Measurements from ENCODE around the gene METRNL.

METRNL gene

DNA sequence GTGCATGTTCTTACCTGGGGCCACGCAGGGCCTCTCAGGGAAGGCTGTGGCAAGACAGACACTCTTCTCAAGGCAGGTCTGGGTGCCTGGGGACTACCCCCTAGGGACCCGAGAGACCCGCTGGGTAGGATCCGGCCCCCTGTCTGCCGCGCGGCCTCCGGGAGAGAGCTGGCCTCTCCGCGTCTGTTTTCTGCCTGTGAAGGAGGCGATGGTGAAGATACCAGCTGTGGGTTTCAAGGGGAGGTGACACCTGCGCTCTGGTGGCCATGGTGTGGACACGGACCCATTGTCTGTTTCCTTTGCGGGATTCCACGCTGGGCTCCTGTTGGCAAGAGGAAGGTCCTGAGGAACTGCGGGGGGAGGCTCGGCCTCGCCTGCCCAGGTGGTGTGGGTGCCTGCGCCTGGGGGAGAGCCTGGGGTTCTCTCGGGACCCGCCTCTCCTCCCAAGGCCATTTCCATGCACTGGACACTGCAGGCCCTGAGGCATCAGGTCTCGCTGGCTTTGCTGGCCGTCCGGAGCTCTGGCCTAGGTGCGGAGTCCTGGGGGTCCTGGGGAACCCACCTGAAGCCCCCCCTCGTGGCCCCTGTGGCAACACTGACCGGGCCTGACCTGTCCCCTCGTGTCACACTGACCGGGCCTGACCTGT is 12.2 kb upstream of the METRNL start:
- no peak for DNase-seq (ENCODE audit: low read depth)

DNA sequence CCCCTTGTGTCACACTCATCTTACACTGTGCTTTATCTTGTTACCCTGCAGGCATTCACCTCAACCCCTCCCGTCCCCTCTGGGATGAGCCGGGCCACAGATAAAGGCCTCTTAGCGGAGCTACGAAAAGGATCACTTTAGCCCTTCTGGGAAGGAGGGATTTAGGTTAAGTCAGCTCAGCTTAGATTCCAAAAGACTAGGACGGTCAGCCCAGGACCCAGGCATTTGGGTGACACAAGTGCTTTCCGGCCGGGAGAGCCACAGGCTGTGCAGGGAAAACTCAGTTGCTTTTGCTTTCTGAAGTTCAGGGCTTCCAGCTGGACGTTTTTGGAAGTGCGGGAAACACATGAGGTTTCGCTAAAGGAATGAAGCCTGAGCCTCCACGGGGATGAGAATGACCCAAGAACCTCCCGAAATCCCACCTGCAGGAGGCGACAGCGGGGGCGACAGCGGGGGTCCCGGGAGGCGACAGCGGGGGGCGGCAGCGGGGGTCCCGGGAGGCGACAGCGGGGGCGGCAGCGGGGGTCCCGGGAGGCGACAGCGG is 11.6 kb upstream of the METRNL start:
- DNase-seq (ENCODE audit: low read depth), result no peak

DNA sequence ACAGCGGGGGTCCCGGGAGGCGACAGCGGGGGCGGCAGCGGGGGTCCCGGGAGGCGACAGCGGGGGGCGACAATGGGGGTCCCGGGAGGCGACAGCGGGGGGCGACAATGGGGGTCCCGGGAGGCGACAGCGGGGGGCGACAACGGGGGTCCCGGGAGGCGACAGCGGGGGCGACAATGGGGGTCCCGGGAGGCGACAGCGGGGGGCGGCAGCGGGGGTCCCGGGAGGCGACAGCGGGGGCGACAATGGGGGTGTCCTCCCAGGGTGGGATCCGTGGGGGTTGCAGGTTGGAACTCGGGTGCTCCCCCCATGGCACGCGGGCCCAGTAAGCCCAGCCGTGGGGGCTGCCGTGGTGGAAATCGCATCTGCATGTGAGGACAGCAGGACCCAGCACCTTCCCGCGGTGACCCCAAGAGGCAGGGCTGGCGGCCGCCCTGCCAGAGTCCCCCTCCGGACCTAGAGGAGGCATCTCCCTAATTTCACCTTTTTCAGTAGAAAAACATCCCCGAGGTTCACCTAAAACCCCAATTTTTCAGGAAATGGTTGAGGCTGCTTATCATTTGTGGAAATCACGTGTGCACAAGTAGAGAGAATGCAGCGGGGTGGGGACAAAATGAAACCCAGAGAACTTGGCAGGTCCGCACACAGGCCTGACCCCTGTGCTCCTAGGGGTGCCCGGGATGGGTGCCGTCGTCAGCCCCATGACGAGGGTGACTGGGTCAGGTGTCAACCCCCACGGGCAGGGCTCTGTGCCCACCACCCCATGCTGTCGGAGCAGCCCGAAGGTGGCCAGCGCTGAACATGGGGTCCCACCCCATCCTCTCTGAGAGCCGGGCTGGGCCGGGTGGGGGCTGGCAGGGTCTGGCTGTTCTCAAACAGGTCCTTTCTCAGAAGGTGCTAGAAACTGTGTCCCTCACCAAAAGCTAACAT is 10.5 kb upstream of the METRNL start:
- DNase-seq (ENCODE audit: low read depth), result no peak

DNA sequence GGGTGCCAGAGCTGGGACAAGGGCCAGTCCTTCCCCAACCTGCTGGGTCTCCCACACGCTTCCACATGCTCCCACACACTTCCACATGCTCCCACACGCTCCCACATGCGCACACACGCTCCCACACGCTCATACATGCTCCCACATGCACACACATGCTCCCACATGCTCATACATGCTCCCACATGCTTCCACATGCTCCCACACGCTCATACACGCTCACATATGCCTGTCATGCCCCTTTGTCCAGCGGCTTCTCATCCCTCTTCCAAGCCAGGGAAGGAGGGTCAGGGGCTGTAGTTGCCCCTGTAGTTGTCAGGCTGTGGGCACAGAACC is 9.9 kb upstream of the METRNL start:
- DNase-seq (ENCODE audit: low read depth), result no peak

DNA sequence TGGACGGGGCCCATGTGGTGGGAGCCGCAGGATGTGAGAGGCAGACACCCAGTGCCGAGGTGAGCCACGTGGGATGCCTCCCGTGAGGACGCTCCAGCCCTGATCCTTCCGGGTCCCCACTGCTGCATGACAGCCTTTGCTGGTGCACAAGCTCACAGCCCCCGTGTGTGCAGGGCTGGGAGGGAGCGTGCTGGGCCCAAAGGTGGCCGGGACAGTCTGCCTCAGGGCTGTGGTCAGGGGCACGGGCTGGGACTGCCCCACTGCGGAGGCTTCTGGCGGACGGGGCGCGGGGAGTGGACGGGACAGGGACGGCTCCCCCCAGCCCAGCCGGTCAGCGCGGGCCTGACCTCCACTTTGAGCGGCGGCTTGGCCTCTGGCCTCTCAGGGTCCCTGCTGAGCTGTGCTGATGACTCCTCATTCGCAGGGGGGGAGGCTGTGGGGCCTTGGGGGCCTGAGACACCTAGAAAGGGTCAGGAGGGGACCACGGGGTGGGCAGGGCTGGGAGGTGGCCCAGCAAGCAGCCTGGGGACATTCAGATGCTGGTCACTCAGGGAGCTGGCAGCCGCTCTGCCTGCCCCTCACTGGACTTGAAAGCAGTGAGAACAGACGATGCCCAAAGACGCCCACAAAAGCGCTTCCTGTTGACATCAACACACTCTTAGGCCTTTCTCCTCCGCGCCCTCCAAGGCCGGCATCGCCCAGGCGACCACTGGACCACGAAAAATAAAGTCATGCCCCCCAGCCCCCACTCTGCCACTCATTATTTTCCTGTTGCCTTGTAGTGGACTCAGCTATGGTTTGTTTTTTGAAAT is 9.3 kb upstream of the METRNL start:
- no peak for DNase-seq (ENCODE audit: low read depth)

DNA sequence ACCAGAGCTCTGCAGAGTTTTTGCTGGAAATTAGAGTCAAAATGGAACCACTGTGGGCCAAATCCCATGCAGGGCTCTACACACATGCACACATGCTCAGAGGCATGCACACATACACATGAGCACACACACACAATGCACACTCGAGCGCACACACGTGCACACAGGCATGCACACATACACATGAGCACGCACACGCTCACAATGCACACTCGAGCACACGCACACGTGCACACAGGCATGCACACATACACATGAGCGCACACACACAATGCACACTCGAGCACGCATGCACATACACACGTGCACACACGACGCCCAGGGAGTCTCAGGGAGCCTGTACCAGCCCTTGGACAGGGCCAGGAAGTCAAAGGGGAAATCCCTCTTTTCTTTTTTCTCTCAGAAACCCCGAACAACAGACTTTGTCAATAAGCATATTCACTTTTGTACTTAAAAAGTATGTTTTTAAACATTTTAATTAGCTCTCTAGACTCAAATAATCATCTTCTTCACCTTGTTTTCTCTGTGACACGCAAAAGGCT is 8.5 kb upstream of the METRNL start:
- no peak for DNase-seq (ENCODE audit: low read depth)

DNA sequence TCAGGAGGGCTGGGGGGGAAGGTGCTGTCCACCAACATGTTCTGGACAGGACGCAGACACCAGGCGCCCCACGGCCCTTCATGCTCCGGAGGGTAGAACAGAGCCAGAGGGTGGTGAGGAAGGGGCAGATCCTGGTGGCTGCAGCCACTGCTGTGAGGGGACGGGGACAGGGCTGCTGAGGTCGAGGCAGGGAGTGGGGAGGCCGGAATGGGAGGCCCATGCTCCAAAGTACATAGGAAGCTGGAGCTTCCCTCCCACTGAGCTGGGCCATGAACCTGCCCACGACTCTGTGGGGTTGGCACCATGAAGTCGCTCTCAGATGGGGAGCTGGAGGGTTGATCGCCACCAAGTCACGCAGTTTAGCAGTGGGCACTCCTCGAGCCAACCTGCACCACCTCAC is 8.0 kb upstream of the METRNL start:
- no peak for DNase-seq (ENCODE audit: low read depth)

DNA sequence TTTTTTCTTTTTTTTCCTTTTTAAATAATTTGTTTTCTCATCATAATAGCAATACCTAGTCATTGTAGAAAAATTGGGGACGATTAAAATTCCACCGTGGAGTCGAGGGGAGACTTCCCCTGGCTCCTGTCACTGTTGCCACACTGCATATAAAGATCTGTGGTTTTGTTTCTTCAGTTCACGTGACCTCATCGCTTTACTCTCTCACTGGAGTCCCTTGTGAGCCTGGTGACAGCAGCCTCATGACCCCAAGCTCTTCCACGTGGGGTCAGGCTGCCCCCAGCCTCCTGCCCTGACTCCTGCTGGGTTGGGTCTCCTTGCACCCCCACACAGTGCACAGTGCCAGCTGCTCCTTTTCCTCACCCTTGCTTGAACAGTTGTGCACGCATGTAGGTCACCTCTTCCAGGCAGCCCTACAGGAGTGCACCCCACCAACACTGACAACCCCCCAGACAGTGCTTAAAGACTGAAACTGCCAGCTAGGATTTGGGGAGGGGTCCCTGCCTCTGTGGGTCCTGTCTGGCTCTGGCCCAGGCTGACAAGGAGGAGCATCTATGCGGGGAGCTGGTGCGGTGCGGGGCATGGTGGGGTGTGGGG is 7.3 kb upstream of the METRNL start:
- no peak for DNase-seq (ENCODE audit: low read depth)

DNA sequence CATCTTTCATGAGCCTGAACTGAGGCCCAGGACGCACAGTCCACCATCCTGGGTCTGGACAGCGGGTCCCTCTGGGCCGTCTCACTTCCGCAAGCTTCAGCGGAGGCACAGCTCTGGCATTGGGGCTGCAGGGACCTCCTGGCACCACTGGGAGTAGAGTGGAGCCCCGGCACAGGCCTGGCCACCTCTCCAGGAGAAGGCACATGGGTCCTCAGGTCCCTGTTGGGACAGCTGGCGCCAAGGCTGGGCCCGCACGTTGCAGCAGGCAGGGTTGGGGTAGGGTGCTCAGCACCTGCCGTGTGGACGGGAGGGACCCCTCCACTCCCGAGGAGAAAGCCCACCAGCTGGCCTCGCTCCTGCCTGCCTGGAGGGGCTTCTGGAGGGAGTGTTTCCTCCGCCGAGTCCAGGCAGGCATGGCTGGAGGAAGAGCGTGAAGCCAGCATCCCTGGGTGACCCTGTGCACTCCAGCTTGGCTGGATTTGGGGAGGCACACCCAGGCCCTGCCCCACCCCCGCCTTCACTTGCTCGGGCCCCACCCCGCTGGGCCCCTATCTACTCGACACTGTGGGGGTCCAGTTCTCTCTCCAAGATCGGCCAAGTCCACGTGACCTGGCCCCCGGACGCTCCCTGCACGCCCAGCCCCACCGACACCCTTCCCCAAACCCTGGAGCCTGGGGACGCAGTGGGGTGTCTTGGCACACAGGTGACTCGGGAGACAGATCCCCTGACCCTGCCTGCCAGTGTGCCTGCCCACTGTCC is 6.6 kb upstream of the METRNL start:
- no peak for DNase-seq (ENCODE audit: low read depth)

DNA sequence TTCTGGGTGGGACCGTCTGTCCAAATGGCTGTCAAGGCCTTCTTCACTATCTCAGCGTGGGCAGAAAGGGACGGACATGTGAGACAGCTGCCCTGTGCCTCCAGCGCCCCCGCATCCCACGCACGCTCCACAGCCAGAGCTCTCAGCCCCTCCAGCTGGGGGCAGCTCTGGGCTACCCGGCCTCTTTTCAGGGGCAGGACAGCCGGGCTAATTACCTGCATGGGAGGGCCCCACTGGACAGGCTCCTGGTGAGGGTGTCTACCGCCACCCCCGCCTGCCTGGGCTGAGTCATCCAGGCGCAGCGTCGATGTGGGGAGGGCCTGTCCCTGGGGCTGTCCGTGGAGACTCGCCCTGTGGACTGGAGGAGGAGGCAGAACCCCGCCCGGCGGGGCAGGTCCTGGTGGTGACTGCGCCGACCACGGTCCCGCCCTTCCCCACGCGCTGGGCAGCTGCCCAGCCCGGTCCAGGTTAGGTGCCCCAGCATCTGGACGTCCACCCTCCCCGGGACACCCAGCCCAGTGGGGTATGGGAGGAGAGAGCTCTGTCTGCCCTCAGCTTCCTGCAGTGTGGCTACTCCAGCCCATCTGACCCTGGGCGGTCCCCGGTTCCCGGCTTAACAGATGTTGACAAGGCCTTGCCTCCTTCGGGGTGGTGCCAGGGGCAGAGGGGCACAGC is 5.9 kb upstream of the METRNL start:
- no peak for DNase-seq (ENCODE audit: low read depth)

DNA sequence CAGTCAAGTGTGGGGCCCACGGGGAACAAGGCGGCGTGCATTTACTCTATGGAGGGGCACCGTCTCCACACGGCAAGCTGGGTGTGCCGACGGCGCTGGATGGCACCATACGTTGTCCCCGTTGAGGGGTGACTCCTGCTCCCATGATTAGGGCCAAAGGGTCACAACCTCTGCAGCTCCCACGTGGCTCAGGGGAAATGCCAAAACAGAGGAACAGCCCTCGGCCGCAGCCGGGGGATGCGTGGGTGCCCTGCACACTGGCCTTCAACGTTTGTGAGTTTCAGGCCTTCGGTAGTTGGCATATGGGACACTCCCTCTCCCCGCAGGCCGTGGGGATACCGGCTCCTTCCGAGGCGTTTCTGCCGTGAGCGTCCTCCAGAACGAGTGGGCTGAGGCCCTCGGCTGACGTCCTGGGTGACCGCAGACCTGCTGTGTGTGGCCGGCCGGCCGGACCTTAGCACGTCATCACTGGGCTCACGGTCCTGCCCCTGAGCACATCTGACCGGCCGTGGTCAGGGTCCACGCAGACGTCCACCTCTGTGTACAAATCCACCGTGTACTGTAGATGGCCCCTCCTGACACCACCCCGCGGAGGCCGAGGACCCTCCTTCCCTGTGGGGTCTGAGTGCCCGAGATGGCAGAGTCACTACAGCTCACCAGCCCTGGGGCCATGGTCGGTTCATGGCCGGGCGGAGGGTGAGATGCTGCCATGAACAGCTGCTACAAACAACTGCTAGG is 4.8 kb upstream of the METRNL start:
- DNase-seq (ENCODE audit: low read depth), result no peak

DNA sequence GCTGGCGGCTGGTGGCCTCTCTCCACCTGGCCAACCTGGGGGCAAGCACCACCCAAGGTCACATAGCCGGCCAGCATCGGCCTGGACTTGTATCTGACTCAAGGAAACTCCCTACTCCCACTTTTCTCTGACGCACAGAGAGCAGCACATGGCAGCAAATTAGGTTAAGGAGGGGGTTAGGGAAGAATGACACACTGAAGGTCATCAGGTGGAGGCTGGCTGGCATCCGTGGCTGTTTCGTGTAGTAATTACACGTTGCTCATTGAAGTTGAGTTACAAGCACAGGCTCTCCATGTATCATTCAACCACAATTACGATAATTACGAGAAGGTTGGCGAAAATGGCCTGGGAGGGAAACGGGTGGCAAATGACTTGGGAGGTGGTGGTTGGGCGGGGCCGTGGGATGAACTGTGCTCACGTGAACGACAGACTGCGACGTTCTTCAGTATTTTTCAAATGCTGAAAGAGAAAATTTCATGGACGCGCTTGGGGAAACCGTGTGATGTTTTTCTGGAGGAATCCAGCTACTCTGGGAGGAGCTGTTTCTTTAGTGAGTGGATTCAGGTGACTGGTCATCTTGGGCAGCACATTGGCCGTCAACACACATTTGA is 4.0 kb upstream of the METRNL start:
- no peak for DNase-seq (ENCODE audit: low read depth)

DNA sequence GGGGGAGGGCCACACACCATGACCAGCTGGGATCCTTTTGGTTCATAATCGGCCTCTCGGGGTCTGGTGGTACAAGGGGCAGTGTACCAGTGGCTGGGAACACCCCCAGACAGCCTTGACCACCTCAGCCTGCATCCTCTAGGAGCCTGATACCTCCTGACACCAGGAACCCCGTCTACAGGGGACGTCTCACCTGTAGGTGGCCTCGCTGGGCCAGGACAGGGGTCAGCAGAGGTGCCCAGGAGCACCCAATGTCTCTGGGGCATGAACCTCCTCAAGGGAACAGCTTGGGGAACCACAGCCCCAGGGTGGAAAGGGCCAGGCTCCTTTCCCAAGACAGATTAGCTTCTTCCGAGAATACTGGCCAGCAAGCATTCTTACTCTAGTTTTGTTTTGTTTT is 2.5 kb upstream of the METRNL start:
- DNase-seq (ENCODE audit: low read depth), result no peak

DNA sequence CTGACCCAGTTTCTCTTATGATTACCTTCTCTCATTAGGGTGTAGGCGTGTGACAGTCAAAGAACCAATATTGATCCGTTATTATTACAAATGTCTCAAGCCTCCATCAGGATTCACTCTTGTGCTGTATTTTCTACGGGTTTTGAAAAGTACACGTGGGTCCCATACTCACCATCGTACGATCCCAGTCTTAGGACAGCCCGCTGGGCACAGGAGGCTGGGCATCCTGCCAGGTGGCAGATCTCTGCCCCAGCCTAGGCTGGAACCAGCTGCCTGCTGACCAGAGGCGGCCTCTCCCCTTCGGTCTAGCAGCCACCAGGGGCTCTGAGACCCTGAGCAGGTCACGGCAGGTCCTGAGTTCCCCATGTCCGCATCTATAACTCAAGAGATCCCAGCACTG is 2.0 kb upstream of the METRNL start:
- DNase-seq (ENCODE audit: low read depth), result no peak

DNA sequence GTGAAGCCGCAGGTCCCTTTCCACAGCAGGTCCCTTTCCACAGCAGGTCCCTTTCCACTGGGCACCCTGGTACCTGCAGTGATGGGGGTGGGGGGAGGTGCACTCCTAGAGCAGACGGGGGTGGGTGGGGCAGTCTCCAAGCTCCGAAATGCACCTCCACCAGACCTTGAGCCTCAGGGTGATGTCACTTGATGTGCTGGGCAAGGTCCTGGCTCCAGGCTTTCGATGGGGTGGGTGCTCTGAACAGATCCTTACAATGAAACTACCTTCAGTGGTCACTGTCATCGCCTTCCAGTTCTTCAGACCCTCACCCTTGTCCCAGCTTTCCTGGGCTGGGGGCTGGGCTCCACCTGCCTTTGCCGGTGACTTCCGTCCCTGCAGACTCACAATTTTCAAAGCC is 1.5 kb upstream of the METRNL start:
- DNase-seq (ENCODE audit: low read depth), result no peak

DNA sequence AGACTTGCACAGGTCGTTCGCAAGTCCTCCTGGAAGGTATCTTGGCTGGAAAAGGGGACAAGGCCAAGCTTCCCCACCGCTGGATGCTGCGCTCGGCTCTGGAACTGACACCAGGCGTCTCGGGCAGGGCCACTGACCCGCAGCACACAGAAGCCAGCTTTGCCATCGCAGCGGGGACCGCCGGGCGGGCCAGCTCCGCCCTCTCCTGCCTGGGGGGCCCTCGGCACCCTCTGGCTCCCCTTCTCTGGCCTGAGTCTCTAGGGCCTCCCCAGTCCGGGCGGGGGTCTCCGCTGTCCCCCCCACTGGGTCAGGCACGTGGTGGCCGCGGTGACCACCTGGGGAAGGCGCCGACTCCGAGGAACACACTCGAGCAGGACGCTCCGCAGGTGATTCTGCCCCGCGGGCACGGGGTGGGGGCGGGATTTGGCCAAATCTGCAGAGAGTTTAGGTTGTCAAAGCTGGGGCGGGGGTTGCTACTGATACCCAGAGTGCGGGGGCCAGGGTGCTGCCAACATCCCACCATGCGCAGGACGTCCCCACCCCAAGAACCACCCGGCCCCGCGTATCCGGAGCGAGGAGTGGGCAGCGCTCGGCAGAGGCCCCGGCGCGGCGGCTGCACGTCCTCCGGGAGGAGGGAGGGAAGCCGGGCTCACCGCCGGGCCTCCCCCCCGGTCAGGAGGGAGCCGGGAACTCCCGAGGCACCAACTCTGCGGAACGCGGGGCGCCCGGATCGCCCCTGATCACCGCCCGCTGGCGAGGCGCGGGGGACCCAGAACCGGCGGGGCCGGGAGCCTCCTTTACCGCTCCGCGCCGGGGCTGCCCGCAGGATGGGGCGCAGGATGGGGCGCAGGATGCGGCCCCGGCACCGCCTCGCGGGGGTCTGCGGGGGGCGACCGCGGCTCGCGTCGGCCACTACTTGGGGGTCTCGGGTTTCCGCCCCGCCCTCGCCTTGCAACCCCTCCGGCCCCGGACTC is 744 bp upstream of the METRNL start:
- DNase-seq (ENCODE audit: low read depth), result no peak

DNA sequence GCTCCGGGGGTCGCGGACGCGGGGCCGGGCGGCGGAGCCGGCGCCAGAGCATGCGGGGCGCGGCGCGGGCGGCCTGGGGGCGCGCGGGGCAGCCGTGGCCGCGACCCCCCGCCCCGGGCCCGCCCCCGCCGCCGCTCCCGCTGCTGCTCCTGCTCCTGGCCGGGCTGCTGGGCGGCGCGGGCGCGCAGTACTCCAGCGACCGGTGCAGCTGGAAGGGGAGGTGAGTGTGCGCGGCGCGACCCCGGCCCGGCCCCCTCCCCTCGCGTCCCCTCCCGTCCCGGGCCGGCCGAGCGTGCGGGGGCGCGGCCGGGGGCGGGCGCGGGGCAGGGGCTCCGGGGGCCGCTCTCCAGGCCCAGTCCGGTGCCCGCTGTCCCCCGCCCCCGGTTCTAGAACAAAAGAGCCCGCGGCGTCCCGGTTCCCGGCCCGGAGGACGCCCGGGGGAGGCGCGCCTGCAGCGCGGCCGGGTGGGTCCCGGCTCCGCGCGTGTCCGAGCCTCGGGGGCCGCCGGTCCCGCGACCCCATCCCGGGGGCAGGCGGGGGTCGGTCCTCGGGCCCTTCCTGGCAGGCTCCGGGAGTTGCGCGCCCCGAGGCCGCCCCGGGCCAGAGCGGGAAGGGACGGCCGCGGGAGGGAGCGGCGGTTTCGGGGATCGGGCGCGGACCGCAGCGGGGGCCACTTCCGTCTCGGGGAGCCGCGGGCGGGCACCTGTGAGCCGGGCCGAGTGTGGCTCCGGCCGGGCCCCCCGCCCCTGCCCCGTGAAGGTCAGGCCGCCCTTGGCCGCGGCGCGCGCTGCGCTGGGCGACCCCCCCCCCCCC is 563 bp downstream of the METRNL start:
- no peak for DNase-seq (ENCODE audit: low read depth)

DNA sequence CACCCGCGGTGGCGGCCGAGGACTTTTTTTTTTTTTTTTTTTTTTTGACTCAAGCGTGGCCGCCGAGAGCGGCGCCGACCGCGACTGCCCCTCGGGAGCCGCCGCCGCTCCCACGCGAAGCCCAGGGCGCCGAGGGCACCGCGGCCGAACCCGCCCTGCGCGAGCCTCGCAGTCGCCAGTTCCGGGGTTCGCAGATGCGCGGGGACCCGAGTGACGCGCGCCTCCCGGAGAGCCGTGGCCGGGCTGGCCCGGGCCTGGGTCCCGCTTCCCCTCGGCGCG is 1.1 kb downstream of the METRNL start:
- DNase-seq (ENCODE audit: low read depth), result no peak

All from HS-27A (cell line).